Gastroesophageal sphincter (tissue), 4 donors: ENCODE results near the gene SPOPL. TPM values are rescaled to one million over a fixed set of nuclear protein-coding genes. Genes with fewer than 3 reads are reported as not detected.

ENCODE experiments used
- ATAC-seq: fragments of 150-250 bp; one replicate; pipeline ENCODE4 v1.9.1; 2016; ENCODE audit warnings: mild to moderate bottlenecking, moderate library complexity
- H3K27ac ChIP-seq, 4 donors: fragments of 200-600 bp; sonication (generic) in 3 of 4; 1 replicate in 3 of 4; 2 replicates in 1 of 4; pipeline ENCODE4 v1.5.1; 2016 to 2019
- H3K27me3 ChIP-seq: fragments of 200-600 bp; sonication (generic); one replicate; pipeline ENCODE4 v1.5.1; 2019
- H3K36me3 ChIP-seq, 2 donors: fragments of 200-600 bp; sonication (generic); one replicate each; pipeline ENCODE4 v1.5.1; 2019; ENCODE audit warnings: control low read depth in 1 of 2
- H3K4me1 ChIP-seq, 3 donors: fragments of 200-600 bp; sonication (generic); 1 replicate in 2 of 3; 2 replicates in 1 of 3; pipeline ENCODE4 v1.5.1; 2016 to 2019; ENCODE audit warnings: control low read depth in 2 of 3
- H3K4me3 ChIP-seq, 2 donors: fragments of 200-600 bp; sonication (generic); one replicate each; pipeline ENCODE4 v1.5.1; 2019; ENCODE audit warnings: mild to moderate bottlenecking in 1 of 2, moderate library complexity in 1 of 2
- H3K9me3 ChIP-seq, 3 donors: fragments of 200-600 bp; sonication (generic); one replicate each; pipeline ENCODE4 v1.5.1; 2017 to 2019; ENCODE audit warnings: control low read depth in 2 of 3
- EP300 ChIP-seq: sonication (generic); formaldehyde crosslinking; IDR thresholded peaks from one replicate; pipeline ENCODE4 v1.6.1; 2017; ENCODE audit warnings: antibody characterized with exemption, mild to moderate bottlenecking
- POLR2A ChIP-seq, 2 donors: fragments of 450-650 bp; IDR thresholded peaks; one replicate each; pipeline ENCODE4 v1.6.1; 2017; ENCODE audit warnings: antibody characterized with exemption in 2 of 2, mild to moderate bottlenecking in 2 of 2, moderate library complexity in 1 of 2
- POLR2AphosphoS5 ChIP-seq: sonication (generic); formaldehyde crosslinking; IDR thresholded peaks from one replicate; pipeline ENCODE4 v1.6.1; 2017; ENCODE audit warnings: antibody characterized with exemption
- WGBS, 2 donors: methylation state at CpG; one replicate each; pipeline ENCODE4 v1.1.5; 2018; ENCODE audit warnings: low coverage in 1 of 2; 5-methylcytosine and 5-hydroxymethylcytosine counted together
- total RNA-seq, 4 donors: library from RNA; depleted of rRNA; stranded (reverse); fragments of >200 nt; gene quantifications; one replicate each; pipeline ENCODE4 v1.1.0, GENCODE V29; 2016
- TF ChIP-seq, protein P1 (sequence below), 4 experiments: fragments of 200-600 bp in 2 of 4; fragments of 450-650 bp in 2 of 4; sonication (generic) in 1 of 4; IDR thresholded peaks; one replicate each; pipeline ENCODE4 v1.5.1; 2017 to 2019; ENCODE audit warnings: antibody characterized with exemption in 4 of 4, mild to moderate bottlenecking in 2 of 4, moderate library complexity in 2 of 4

The SPOPL gene
- total RNA-seq, 4 donors from 2014 or later, result 32.7 to 51.8 (median 39.4) TPM

DNA sequence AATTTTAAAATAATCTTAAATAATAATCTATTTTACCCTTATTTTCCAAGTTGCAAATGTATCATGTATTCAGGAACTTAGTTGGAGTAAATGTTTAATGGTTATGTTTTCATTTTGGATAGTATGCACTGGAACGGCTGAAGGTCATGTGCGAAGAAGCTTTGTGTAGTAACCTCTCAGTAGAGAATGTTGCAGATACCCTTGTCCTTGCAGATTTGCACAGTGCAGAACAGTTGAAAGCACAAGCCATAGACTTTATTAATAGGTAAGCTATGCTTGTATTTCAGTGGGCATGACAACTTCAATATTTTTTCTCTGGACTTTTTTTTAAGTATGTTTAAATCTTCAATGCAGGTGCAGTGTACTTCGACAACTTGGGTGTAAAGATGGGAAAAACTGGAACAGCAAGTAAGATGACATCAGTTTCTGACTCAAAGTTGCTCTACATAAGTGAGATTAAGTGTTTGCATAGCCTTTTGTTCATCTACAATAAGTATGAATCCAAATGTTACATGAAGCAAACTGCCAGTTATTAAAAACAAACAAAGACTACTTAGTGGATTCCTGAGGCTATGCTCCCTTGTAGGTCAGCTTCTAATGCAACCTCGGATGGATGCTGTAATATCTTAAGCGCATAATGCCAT, 63.1 kb downstream of the SPOPL start:
- Histone ChIP-seq H3K4me3 (no peak overlapping the region), H3K27ac (no peak overlapping the region), H3K27me3 (no peaks in the 10 kb centered on the region), H3K9me3 (no peaks in the 10 kb centered on the region), H3K4me1 (no peaks in the 10 kb centered on the region), H3K36me3 (peaks cover 0 to 59% of the 10 kb centered on the region in 2 donors)
- 67 to 76% methylated on average over 4 to 5 of the region's 5 CpGs for WGBS, 2 donors
- ATAC-seq, result no peak
- TF ChIP-seq POLR2A (IDR thresholded peaks at IDR 0.05) (no peak), POLR2AphosphoS5 (no peak), EP300 (no peak)

DNA sequence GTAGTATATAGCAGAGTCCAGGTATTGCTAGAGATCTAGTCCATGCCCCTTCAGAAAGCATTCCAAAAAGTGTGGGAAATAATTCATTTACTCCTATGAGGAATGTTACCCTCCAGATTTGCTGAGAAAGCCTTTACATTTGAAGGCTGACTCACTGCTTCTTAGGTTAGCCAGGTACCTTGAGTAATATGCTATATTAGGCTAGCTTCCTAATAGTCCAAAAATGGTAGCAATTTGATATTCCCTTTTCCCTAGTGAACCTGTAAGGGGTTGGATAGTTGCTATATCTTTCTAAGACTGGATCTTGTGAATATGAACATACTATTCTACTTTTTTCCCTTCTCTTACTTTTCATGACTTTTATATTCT, 63.6 kb downstream of the SPOPL start:
- Histone ChIP-seq H3K36me3 (peaks cover 0 to 59% of the 10 kb centered on the region in 2 donors), H3K4me3 (no peak overlapping the region), H3K27me3 (no peaks in the 10 kb centered on the region), H3K27ac (no peak overlapping the region), H3K9me3 (no peaks in the 10 kb centered on the region), H3K4me1 (no peaks in the 10 kb centered on the region)
- ATAC-seq, result no peak
- TF ChIP-seq, protein P1, sequence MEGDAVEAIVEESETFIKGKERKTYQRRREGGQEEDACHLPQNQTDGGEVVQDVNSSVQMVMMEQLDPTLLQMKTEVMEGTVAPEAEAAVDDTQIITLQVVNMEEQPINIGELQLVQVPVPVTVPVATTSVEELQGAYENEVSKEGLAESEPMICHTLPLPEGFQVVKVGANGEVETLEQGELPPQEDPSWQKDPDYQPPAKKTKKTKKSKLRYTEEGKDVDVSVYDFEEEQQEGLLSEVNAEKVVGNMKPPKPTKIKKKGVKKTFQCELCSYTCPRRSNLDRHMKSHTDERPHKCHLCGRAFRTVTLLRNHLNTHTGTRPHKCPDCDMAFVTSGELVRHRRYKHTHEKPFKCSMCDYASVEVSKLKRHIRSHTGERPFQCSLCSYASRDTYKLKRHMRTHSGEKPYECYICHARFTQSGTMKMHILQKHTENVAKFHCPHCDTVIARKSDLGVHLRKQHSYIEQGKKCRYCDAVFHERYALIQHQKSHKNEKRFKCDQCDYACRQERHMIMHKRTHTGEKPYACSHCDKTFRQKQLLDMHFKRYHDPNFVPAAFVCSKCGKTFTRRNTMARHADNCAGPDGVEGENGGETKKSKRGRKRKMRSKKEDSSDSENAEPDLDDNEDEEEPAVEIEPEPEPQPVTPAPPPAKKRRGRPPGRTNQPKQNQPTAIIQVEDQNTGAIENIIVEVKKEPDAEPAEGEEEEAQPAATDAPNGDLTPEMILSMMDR (IDR thresholded peaks at IDR 0.05), result no peak
- no peak for TF ChIP-seq POLR2AphosphoS5
- no peak for TF ChIP-seq POLR2A (IDR thresholded peaks at IDR 0.05)
- TF ChIP-seq EP300, result no peak

DNA sequence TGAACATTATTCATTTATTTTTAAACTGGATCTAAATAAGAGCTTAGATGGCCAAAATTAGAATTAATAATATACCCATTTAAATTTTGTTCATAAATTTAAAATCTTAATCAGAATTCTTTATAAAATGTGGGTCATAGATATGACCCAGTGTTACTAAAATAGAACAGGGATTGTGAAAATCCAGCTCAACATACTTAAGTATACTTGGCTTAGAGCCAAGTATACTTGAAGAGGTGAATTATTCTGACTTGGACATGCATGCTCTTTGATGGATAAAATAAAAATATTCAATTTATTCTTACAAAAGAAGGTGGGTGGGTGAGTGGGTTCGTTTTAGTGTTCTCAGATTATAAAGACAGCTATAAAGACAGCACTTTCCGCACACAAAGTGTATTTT, 70.7 kb downstream of the SPOPL start:
- TF ChIP-seq, protein P1 (IDR thresholded peaks at IDR 0.05), result no peak
- no peak for TF ChIP-seq POLR2AphosphoS5
- TF ChIP-seq EP300, result no peak
- TF ChIP-seq POLR2A (IDR thresholded peaks at IDR 0.05), result no peak
- H3K4me1 ChIP-seq, result no peaks in the 10 kb centered on the region
- no peak overlapping the region for H3K27ac ChIP-seq
- H3K27me3 ChIP-seq, result no peaks in the 10 kb centered on the region
- ATAC-seq, result no peak
- H3K36me3 ChIP-seq, result peaks cover 0 to 53% of the 10 kb centered on the region in 2 donors
- WGBS, 2 donors, result 78 to 85% methylated on average over 2 of the region's 2 CpGs
- H3K4me3 ChIP-seq, result no peak overlapping the region
- H3K9me3 ChIP-seq, result peaks cover 0 to 4% (median 0%) of the 10 kb centered on the region in 3 donors

DNA sequence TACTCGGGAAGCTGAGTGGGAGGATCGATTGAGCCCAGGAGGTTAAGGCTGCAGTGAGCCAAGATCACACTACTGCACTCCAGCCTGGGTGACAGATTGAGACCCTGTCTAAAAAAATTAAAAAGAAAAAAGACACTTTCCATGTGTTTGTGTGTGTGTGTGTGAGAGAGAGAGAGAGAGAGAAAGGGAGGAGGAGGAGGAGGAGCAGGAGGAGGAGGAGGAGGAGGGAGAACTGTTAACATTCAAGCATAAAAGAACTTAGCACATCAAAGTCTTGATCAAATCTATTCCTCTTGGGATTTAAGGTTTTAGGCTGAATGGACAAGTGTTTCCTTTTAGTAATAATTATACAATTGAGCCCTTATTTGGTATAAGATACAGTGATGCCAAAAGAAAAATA, 75.5 kb downstream of the SPOPL start:
- Histone ChIP-seq H3K27ac (no peak overlapping the region), H3K36me3 (peaks cover 0 to 54% of the 10 kb centered on the region in 2 donors), H3K4me3 (no peak overlapping the region), H3K4me1 (no peaks in the 10 kb centered on the region), H3K9me3 (peaks cover 0 to 11% (median 0%) of the 10 kb centered on the region in 3 donors), H3K27me3 (no peaks in the 10 kb centered on the region)
- no peak for ATAC-seq
- no peak for TF ChIP-seq POLR2A (IDR thresholded peaks at IDR 0.05)
- TF ChIP-seq EP300, result no peak
- TF ChIP-seq POLR2AphosphoS5, result no peak
- TF ChIP-seq, protein P1 (IDR thresholded peaks at IDR 0.05), result no peak
- 73% methylated on average over 2 of the region's 2 CpGs; no CpG with 5 or more reads in 1 of the 2 donors for WGBS, 2 donors

DNA sequence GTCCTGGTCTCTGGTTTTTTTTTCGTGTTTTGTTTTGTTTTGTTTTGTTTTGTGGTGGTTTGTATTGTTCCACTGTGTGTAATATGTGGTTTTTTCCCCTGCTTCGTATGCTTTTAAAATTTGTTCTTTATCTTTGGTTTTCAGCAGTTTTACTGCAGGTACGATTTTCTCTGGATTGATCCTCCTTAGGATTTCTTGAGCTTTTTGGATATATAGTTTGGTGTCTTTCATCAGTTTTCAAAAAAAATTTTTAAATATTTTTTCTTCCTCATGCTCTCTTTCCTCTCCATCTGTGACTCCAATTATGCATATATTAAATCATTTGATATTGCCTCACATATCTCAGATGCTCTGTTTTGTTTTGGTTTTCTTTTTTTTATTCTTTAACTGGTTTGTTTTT, 78.0 kb downstream of the SPOPL start:
- peaks cover 0 to 11% (median 0%) of the 10 kb centered on the region in 3 donors for H3K9me3 ChIP-seq
- no peak overlapping the region for H3K4me3 ChIP-seq
- TF ChIP-seq POLR2AphosphoS5, result no peak
- TF ChIP-seq EP300, result no peak
- TF ChIP-seq, protein P1 (IDR thresholded peaks at IDR 0.05), result no peak
- no peak for TF ChIP-seq POLR2A (IDR thresholded peaks at IDR 0.05)
- H3K27ac ChIP-seq, result no peak overlapping the region
- ATAC-seq, result no peak
- H3K27me3 ChIP-seq, result no peaks in the 10 kb centered on the region
- no peaks in the 10 kb centered on the region for H3K4me1 ChIP-seq
- peaks cover 0 to 58% of the 10 kb centered on the region in 2 donors for H3K36me3 ChIP-seq
- 100% methylated on average over 3 of the region's 3 CpGs for WGBS, 2 donors
